MG63 (cell line): ENCODE results near the gene AGAP1. TPM values are rescaled to one million over a fixed set of nuclear protein-coding genes. Genes with fewer than 3 reads are reported as not detected.

Experiments
- DNase-seq: peaks from one replicate; pipeline ENCODE4 v3.0.0-alpha.2; 2020
- H3K27me3 ChIP-seq: fragments of 250-450 bp; sonication (Bioruptor Pico); 2 replicates; pipeline ENCODE4 v1.5.1; 2020; ENCODE audit warnings: mild to moderate bottlenecking, moderate library complexity
- H3K36me3 ChIP-seq: fragments of 250-450 bp; sonication (Bioruptor Pico); 2 replicates; pipeline ENCODE4 v1.5.1; 2020; ENCODE audit warnings: mild to moderate bottlenecking, moderate library complexity
- H3K4me3 ChIP-seq: fragments of 250-450 bp; sonication (Bioruptor Pico); 2 replicates; pipeline ENCODE4 v1.5.1; 2020; ENCODE audit warnings: mild to moderate bottlenecking, moderate library complexity
- H3K9me3 ChIP-seq: fragments of 250-450 bp; sonication (Bioruptor Pico); 2 replicates; pipeline ENCODE4 v1.5.1; 2020; ENCODE audit warnings: mild to moderate bottlenecking, moderate library complexity
- total RNA-seq: library from RNA; depleted of rRNA; stranded (reverse); fragments of >200 nt; shearing (Covaris generic); gene quantifications from 2 replicates; pipeline ENCODE4 v1.2.3, GENCODE V29; 2014; ENCODE audit warnings: low replicate concordance

AGAP1 gene
- total RNA-seq, 1 experiment from 2014 or later: 8.8 TPM

GRCh38 chr2:235977445-235977844 lies 483.6 kb downstream of the AGAP1 start:
- H3K27me3 ChIP-seq: no peaks in the 10 kb centered on the region
- no peaks in the 10 kb centered on the region for H3K9me3 ChIP-seq
- no peak for DNase-seq
- no peaks in the 10 kb centered on the region for H3K36me3 ChIP-seq
- H3K4me3 ChIP-seq: no peak overlapping the region

DNA sequence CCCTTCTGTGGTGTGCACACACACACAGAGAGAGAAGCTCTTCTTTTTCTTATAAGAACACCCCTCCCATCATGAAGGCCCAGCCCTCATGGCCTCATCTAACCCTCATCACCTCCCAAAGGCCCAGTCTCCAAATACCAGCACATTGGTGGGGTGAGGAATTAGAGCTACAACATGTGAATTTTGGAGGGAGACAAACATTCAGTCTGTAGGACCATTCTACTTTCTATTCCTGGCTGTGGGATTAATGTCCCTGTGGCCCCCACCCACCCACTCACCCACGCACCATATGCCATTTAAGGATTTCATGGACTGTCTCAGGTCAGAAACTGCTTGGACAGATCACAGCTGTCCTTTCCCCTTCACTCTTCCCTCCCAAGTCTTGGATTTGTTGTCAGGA lies 484.2 kb downstream of the AGAP1 start:
- no peak for DNase-seq
- Histone ChIP-seq H3K4me3 (no peak overlapping the region), H3K9me3 (no peaks in the 10 kb centered on the region), H3K36me3 (no peaks in the 10 kb centered on the region), H3K27me3 (no peaks in the 10 kb centered on the region)

GRCh38 chr2:235979037-235979436 lies 485.2 kb downstream of the AGAP1 start:
- DNase-seq: no peak
- Histone ChIP-seq H3K4me3 (no peak overlapping the region), H3K9me3 (no peaks in the 10 kb centered on the region), H3K27me3 (no peaks in the 10 kb centered on the region), H3K36me3 (no peaks in the 10 kb centered on the region)

GRCh38 chr2:235979753-235980435 lies 486.1 kb downstream of the AGAP1 start:
- H3K36me3 ChIP-seq: no peaks in the 10 kb centered on the region
- H3K9me3 ChIP-seq: no peaks in the 10 kb centered on the region
- H3K27me3 ChIP-seq: no peaks in the 10 kb centered on the region
- H3K4me3 ChIP-seq: no peak overlapping the region
- no peak for DNase-seq

DNA sequence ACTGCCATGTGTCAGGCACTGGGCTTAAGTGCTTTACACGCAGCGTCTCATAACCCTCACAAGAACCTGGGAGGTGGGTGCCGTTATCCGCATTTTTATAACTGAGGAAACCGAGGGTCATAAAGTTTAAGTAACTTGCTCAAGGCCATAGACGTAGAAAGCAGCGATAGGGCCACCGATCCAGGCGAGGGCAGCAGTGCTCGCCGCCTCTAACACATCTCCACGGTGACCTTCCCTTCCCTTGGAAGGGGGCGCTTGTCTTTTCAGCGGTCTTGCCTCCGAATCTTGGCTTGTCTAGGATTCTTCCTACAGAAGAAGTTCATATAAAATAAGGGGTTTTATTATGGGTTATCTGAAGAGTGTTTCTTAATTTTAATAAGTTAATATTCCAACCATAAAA lies 487.8 kb downstream of the AGAP1 start:
- H3K27me3 ChIP-seq: no peaks in the 10 kb centered on the region
- no peak overlapping the region for H3K4me3 ChIP-seq
- H3K36me3 ChIP-seq: no peaks in the 10 kb centered on the region
- H3K9me3 ChIP-seq: no peaks in the 10 kb centered on the region
- no peak for DNase-seq

DNA sequence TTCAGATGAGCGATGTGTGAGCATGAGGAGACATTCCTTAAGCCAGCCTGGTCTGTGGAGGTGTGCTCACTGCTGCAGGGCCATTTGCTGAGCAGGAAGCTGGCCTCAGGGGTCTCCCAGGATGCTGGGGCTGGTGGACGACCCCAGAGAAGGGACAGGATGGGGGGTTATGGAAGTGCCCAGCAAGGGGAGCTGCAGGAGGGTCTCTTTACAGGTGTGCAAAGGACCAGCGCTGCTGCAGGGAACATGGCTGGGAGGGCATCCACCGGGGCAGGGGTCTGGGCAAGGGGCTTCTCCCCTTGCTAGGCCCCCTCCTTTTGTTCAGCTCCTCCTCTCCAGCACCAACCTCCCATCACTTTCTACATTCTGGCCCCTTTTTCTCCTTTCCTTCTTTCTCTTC lies 489.2 kb downstream of the AGAP1 start:
- no peaks in the 10 kb centered on the region for H3K9me3 ChIP-seq
- H3K36me3 ChIP-seq: no peaks in the 10 kb centered on the region
- no peaks in the 10 kb centered on the region for H3K27me3 ChIP-seq
- DNase-seq: no peak
- no peak overlapping the region for H3K4me3 ChIP-seq

DNA sequence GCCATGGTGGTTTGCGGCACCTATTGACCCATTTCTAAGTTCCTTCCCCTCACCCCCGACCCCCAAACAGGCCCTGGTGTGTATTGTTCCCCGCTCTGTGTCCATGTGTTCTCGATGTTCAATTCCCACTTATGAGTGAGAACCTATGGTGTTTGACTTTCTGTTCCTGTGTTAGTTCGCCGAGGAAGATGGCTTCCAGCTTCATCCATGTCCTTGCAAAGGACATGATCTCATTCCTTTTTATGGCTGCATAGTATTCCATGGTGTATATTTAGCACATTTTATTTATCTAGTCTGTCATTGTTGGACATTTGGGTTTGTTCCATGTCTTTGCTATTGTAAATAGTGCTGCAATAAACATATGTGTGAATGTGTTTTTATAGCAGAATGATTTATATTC lies 490.7 kb downstream of the AGAP1 start:
- DNase-seq: no peak
- Histone ChIP-seq H3K4me3 (no peak overlapping the region), H3K36me3 (no peaks in the 10 kb centered on the region), H3K27me3 (no peaks in the 10 kb centered on the region), H3K9me3 (no peaks in the 10 kb centered on the region)

GRCh38 chr2:235986361-235986760 lies 492.5 kb downstream of the AGAP1 start:
- Histone ChIP-seq H3K27me3 (no peaks in the 10 kb centered on the region), H3K9me3 (no peaks in the 10 kb centered on the region), H3K36me3 (no peaks in the 10 kb centered on the region), H3K4me3 (no peak overlapping the region)
- DNase-seq: no peak

DNA sequence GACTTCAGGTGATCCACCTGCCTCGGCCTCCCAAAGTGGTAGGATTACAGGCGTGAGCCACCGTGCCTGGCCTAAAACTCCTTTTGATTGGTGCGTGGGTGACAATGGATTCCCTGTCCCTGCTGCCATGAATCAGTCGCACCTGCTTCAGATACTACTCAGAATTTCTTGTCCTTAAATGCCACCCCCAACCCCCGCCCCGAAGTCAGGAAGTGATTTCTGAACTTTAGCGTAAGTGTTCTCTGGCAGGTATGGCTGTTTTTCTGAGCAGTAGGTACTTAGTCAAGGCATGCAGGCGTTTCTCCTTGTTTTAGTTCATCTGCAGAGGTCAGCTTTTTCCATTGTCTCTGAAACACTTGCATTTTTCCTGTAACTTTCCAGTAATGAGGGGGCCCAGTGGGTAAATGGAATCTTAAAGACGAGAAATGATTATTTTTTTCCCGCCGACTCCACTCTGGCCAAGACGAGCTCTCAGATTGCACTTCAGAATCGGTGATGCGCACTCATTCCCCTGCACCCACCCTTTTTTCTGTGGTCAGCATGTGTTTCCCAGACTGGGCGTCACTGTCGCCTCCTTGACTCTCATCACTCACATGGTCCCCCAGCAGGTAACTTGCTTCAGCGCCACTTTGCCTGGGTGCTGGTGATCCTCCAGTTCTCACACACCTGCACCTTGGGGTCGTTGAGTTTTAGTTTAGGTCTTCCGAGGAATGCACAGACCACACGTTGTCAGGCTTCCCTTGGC lies 494.6 kb downstream of the AGAP1 start:
- DNase-seq: no peak
- H3K4me3 ChIP-seq: no peak overlapping the region
- no peaks in the 10 kb centered on the region for H3K36me3 ChIP-seq
- no peaks in the 10 kb centered on the region for H3K27me3 ChIP-seq
- H3K9me3 ChIP-seq: no peaks in the 10 kb centered on the region

- Histone ChIP-seq H3K36me3 (no peaks in the 10 kb centered on the region), H3K9me3 (no peaks in the 10 kb centered on the region), H3K4me3 (no peak overlapping the region), H3K27me3 (no peaks in the 10 kb centered on the region)
- DNase-seq: no peak
Observed at GRCh38 chr2:235989591-235989990, 495.7 kb downstream of the AGAP1 start.

DNA sequence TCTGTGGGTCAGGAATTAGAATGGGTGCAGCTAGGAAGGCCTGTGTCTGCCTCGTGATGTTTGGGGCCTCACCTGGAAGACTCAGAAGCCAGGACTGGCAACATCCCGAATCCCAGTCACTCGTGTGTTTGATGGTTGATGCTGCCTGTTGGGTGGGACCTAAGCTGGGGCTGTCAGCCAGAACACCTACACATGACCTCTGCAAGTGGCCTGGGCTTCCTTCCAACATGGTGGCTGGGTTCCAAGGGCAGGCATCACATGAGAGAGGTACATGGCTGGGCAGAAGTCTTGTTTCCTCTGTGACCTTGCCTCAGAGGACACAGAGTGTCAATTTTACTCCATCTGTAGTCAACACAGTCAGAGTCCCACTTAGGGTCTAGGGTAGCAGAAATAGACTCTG lies 496.5 kb downstream of the AGAP1 start:
- H3K4me3 ChIP-seq: no peak overlapping the region
- DNase-seq: peak; percentile 6
- no peaks in the 10 kb centered on the region for H3K27me3 ChIP-seq
- no peaks in the 10 kb centered on the region for H3K36me3 ChIP-seq
- H3K9me3 ChIP-seq: no peaks in the 10 kb centered on the region

GRCh38 chr2:235992024-235992423 lies 498.2 kb downstream of the AGAP1 start:
- Histone ChIP-seq H3K36me3 (no peaks in the 10 kb centered on the region), H3K9me3 (no peaks in the 10 kb centered on the region), H3K27me3 (no peaks in the 10 kb centered on the region), H3K4me3 (no peak overlapping the region)
- no peak for DNase-seq

DNA sequence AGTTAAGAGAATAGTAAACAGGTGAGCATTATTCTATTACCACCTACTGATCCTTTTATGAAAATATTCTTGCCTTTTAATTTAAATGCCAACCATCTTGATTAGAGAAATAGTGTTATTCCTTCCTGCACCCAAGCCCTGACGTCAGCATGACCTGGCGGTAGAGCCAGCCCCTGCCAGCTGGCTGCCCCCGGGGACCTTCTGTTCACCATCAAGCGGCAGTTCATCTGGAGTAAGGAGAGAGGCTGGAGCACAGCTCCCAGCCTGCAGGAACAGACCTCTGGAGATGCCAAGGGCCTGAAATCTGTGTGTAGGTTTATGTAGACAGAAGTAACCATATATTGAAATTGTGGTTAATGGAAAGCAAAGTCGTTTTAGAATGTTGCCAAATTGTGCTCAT lies 502.6 kb downstream of the AGAP1 start:
- H3K9me3 ChIP-seq: no peaks in the 10 kb centered on the region
- no peak overlapping the region for H3K4me3 ChIP-seq
- no peaks in the 10 kb centered on the region for H3K27me3 ChIP-seq
- H3K36me3 ChIP-seq: no peaks in the 10 kb centered on the region
- no peak for DNase-seq

DNA sequence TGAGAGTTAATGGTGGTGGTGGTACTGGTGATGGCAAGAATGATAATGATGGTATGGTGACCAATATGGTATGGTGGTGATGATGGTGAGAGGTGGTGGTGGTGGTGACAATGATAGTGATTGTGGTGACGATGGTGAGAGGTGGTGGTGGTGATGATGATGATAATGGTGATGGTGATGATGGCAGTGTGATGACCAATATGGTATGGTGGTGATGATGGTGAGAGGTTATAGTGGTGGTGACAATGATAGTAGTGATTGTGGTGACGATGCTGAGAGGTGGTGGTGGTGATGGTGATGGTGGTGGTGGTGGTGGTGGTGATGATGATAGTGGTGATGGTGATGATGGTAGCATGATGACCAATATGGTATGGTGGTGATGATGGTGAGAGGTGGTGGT lies 505.2 kb downstream of the AGAP1 start:
- Histone ChIP-seq H3K9me3 (no peaks in the 10 kb centered on the region), H3K4me3 (no peak overlapping the region), H3K27me3 (no peaks in the 10 kb centered on the region), H3K36me3 (no peaks in the 10 kb centered on the region)
- no peak for DNase-seq

DNA sequence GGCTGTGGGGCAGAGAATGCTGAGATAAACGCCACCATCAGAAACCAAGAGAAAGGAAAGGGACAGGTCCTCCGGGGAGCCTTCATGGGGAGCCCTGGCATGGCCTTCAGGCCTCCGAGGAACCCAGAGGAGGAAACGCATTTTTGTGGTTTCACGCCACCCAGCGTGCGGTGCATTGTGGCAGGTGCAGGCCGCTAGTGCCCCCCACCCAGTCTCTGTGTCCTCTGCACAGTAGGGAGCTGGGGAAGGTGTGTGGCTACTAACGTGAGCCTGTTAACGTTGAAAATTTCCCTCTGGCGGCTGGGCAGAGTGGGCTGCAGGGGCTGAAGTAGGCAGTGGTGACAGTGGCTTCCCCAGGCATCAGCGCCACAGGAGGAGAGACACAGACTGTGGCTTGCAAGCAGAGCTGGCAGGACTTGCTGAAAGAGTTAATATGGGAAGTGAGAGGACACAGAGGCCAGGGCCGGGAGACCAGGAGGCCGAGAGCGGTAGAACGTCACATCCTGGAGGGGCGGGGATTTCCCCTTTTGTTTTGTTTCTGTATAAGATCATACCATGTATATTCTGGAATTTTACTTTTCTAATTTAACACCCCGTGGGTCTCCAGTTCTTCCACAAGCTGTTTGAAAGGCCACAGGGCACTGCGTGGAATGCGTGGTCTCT lies 507.5 kb downstream of the AGAP1 start:
- no peak overlapping the region for H3K4me3 ChIP-seq
- no peaks in the 10 kb centered on the region for H3K27me3 ChIP-seq
- no peaks in the 10 kb centered on the region; the same call in 1 of the 2 replicates for H3K9me3 ChIP-seq
- no peaks in the 10 kb centered on the region for H3K36me3 ChIP-seq
- no peak for DNase-seq

DNA sequence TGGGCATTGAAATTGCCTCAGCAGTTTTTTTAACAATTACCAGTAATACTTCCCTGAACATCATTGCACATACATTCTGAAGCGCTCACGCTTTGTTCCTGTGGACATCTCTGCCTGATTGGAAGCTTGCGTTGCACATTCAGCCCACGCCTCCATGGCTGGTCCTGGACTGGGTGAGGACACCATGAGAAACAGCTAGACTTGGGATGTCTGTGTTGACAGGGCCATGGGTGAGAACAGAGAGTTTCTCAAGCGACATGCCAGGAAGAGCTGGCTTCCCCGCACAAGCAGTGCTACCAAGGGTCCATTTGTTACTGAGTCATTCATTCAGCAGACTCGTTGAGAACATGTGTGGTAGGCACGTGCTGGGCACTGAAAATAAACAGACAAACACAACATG lies 508.0 kb downstream of the AGAP1 start:
- no peaks in the 10 kb centered on the region for H3K36me3 ChIP-seq
- H3K27me3 ChIP-seq: no peaks in the 10 kb centered on the region
- H3K9me3 ChIP-seq: no peaks in the 10 kb centered on the region; the same call in 1 of the 2 replicates
- DNase-seq: no peak
- H3K4me3 ChIP-seq: no peak overlapping the region

DNA sequence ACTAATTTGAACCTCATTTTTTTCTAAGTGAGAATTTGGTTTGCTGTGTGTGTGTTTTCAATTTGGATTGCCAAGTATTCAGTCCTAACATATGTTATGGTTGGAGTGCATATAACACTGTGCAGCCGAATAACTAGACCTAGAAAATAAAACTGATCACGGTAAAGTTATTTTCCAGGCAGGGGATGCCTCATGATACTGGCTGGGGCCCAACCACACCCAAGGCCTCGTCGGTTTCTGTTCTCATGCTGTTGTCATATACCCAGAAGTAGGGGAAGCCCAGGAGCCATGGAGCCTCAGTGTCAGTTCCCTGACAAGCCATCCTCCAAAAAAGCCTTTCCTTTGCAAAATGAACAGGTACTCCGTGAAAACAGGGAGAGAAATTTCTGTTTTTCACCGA lies 514.2 kb downstream of the AGAP1 start:
- Histone ChIP-seq H3K4me3 (no peak overlapping the region), H3K27me3 (no peaks in the 10 kb centered on the region), H3K9me3 (no peaks in the 10 kb centered on the region; the same call in 1 of the 2 replicates), H3K36me3 (no peaks in the 10 kb centered on the region)
- DNase-seq: no peak

- no peak for DNase-seq
- no peak overlapping the region for H3K4me3 ChIP-seq
- no peaks in the 10 kb centered on the region for H3K27me3 ChIP-seq
- no peaks in the 10 kb centered on the region; the same call in 1 of the 2 replicates for H3K9me3 ChIP-seq
- no peaks in the 10 kb centered on the region for H3K36me3 ChIP-seq
Observed at GRCh38 chr2:236008857-236009256, 515.0 kb downstream of the AGAP1 start.
